HG03442 (cell line): ENCODE data around the gene LCN2.
A peak's percentile ranks its signal among the peaks of the same experiment; 100 is the strongest.

Experiments
- ATAC-seq: cut with Tn5 transposase; IDR thresholded peaks from one replicate; pipeline ENCODE4 v1.9.1; 2021; ENCODE audit warnings: mild to moderate bottlenecking, moderate library complexity; ENCODE audit not compliant: unreplicated experiment

LCN2 gene

GRCh38 chr9:128114326-128115186 is 34.7 kb upstream of the LCN2 start:
- no peak for ATAC-seq

- ATAC-seq, result no peak
Measured at GRCh38 chr9:128115187-128116103, 33.8 kb upstream of the LCN2 start.

- ATAC-seq, result no peak
Measured at GRCh38 chr9:128116104-128117083, 32.9 kb upstream of the LCN2 start.

- peak; percentile 66 for ATAC-seq
Measured at GRCh38 chr9:128117613-128118471, 31.4 kb upstream of the LCN2 start.

- ATAC-seq, result no peak
Measured at GRCh38 chr9:128118472-128118857, 30.8 kb upstream of the LCN2 start.

- ATAC-seq, result no peak
Measured at GRCh38 chr9:128118971-128119665, 30.1 kb upstream of the LCN2 start.

- no peak for ATAC-seq
Measured at GRCh38 chr9:128120061-128120740, 29.1 kb upstream of the LCN2 start.

GRCh38 chr9:128120741-128121465 is 28.4 kb upstream of the LCN2 start:
- no peak for ATAC-seq

GRCh38 chr9:128121466-128121810 is 27.8 kb upstream of the LCN2 start:
- ATAC-seq, result no peak

- no peak for ATAC-seq
Measured at GRCh38 chr9:128121924-128122808, 27.1 kb upstream of the LCN2 start.

GRCh38 chr9:128122809-128123175 is 26.5 kb upstream of the LCN2 start:
- ATAC-seq, result no peak

GRCh38 chr9:128123451-128124080 is 25.7 kb upstream of the LCN2 start:
- ATAC-seq, result no peak

GRCh38 chr9:128124451-128124850 is 24.8 kb upstream of the LCN2 start:
- no peak for ATAC-seq

- no peak for ATAC-seq
Measured at GRCh38 chr9:128124873-128125579, 24.2 kb upstream of the LCN2 start.

- ATAC-seq, result no peak
Measured at GRCh38 chr9:128125580-128126354, 23.5 kb upstream of the LCN2 start.
